ENCODE results near the gene NHLH1.
"Not testable (repeated sequence)": the region's sequence is repeated elsewhere in the genome, so short reads cannot be mapped to it uniquely, and the experiment has no call there.

The NHLH1 gene

DNA sequence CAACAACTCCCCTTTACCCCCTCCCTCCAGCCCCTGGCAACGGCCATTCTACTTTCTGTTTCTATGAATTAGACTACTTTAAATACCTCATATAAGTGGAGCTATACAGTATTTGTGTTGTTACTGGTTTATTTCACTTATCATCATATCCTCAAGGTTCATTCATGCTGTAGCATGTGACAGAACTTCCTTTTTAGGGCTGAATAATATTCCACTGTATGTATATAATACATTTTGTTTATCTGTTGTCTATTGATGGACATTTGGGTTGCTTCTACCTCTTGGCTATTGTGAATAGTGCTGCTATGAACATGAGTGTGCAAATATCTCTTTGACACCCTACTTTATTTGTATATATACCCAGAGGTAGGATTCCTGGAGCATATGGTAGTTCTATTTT, 2.2 kb downstream of the NHLH1 start:
- no peaks in the 10 kb centered on the region for H3K36me3 ChIP-seq (ENCODE audit: control insufficient read depth in 1 of 2, insufficient read depth in 2 of 2, low read length in 2 of 2)
- H3K4me1 ChIP-seq (ENCODE audit: control insufficient read depth in 1 of 2, insufficient read depth in 2 of 2, low read length in 2 of 2): no peaks in the 10 kb centered on the region
- no peaks in the 10 kb centered on the region for H3K27me3 ChIP-seq (ENCODE audit: low read depth, low read length)
- H3K27ac ChIP-seq (ENCODE audit: low read length): no peak overlapping the region
- no peaks in the 10 kb centered on the region for H3K9me3 ChIP-seq (ENCODE audit: control insufficient read depth in 1 of 2, low read length in 2 of 2)
- H3K4me3 ChIP-seq (ENCODE audit: low read depth in 1 of 2, low read length in 2 of 2): no peak overlapping the region

DNA sequence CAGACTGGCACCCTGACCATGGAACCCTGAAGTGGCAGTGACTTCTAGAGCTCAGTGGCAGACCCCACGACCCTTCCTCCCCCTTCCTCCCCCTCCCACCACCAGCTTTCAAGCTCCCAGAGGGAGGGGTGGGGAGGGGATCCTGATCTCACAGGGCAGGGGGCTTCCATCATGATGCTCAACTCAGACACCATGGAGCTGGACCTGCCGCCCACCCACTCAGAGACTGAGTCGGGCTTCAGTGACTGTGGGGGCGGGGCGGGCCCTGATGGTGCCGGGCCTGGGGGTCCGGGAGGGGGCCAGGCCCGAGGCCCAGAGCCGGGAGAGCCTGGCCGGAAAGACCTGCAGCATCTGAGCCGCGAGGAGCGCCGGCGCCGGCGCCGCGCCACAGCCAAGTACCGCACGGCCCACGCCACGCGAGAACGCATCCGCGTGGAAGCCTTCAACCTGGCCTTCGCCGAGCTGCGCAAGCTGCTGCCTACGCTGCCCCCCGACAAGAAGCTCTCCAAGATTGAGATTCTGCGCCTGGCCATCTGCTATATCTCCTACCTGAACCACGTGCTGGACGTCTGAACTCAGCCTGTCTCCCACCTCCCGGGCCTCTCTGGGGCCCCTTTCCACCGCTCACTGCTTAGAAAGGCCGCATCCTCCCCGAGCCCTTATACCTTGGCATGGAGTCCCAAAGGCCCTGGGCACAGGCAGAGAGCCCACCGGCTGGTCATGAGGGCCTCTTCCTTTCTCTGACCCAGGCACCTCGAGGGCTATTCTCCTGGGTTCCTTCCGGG, 3.9 kb downstream of the NHLH1 start:
- Histone ChIP-seq H3K27ac (ENCODE audit: low read length) (no peak overlapping the region), H3K27me3 (ENCODE audit: low read depth, low read length) (no peaks in the 10 kb centered on the region), H3K4me3 (ENCODE audit: low read depth in 1 of 2, low read length in 2 of 2) (no peak overlapping the region), H3K9me3 (ENCODE audit: control insufficient read depth in 1 of 2, low read length in 2 of 2) (no peaks in the 10 kb centered on the region), H3K4me1 (ENCODE audit: control insufficient read depth in 1 of 2, insufficient read depth in 2 of 2, low read length in 2 of 2) (peaks cover 0 to 10% of the 10 kb centered on the region in 2 donors), H3K36me3 (ENCODE audit: control insufficient read depth in 1 of 2, insufficient read depth in 2 of 2, low read length in 2 of 2) (no peaks in the 10 kb centered on the region)

GRCh38 chr1:160371346-160371631, 4.4 kb downstream of the NHLH1 start:
- H3K27me3 ChIP-seq (ENCODE audit: low read depth, low read length): no peaks in the 10 kb centered on the region
- H3K27ac ChIP-seq (ENCODE audit: low read length): no peak overlapping the region
- no peak overlapping the region for H3K4me3 ChIP-seq (ENCODE audit: low read depth in 1 of 2, low read length in 2 of 2)
- H3K9me3 ChIP-seq (ENCODE audit: control insufficient read depth in 1 of 2, low read length in 2 of 2): no peaks in the 10 kb centered on the region
- peaks cover 4 to 15% of the 10 kb centered on the region in 2 donors for H3K4me1 ChIP-seq (ENCODE audit: control insufficient read depth in 1 of 2, insufficient read depth in 2 of 2, low read length in 2 of 2)
- H3K36me3 ChIP-seq (ENCODE audit: control insufficient read depth in 1 of 2, insufficient read depth in 2 of 2, low read length in 2 of 2): no peaks in the 10 kb centered on the region

DNA sequence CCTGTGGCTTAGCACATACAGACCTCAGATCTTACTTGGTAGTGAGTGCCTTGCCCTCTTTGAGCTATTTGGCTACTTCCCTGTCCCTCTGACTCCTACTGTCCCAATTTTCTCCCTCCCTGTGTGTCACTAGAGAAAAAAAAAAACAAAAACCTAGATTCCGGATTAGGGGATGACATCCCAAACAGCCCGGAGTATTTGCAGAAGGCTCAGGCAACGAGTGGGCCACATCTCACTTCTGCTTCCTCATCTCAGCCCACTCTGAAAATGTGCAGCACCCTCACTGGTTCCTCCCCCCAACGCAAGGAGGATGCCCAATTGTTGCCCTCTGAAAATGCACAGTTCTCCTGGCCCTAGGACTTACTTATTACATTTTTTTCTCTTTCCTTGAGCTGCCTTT, 4.9 kb downstream of the NHLH1 start:
- H3K27ac ChIP-seq (ENCODE audit: low read length): no peak overlapping the region
- no peaks in the 10 kb centered on the region for H3K36me3 ChIP-seq (ENCODE audit: control insufficient read depth in 1 of 2, insufficient read depth in 2 of 2, low read length in 2 of 2)
- no peak overlapping the region for H3K4me3 ChIP-seq (ENCODE audit: low read depth in 1 of 2, low read length in 2 of 2)
- peaks cover 5 to 18% of the 10 kb centered on the region in 2 donors for H3K4me1 ChIP-seq (ENCODE audit: control insufficient read depth in 1 of 2, insufficient read depth in 2 of 2, low read length in 2 of 2)
- no peaks in the 10 kb centered on the region for H3K27me3 ChIP-seq (ENCODE audit: low read depth, low read length)
- no peaks in the 10 kb centered on the region for H3K9me3 ChIP-seq (ENCODE audit: control insufficient read depth in 1 of 2, low read length in 2 of 2)

DNA sequence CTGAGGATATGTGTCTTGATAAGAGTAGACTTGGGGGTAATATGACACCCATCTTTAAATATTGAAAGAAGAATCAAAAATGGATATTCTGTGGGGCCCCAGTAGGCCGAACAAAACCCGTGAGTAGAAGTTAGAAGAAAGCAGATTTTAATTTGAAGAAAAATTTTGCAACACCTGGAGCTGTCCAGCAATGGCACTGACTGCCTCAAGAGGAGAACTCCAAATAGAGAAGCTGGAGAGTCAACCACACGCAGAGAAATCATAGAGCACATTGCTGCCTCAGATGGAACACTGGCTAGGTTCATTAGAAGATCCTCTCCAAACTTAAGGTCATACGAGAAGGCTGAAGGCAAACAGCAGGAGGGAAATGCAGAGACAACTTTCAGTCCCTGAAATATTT, 6.8 kb downstream of the NHLH1 start:
- Histone ChIP-seq H3K4me1 (ENCODE audit: control insufficient read depth in 1 of 2, insufficient read depth in 2 of 2, low read length in 2 of 2) (peaks cover 5 to 18% of the 10 kb centered on the region in 2 donors), H3K36me3 (ENCODE audit: control insufficient read depth in 1 of 2, insufficient read depth in 2 of 2, low read length in 2 of 2) (no peaks in the 10 kb centered on the region), H3K4me3 (ENCODE audit: low read depth in 1 of 2, low read length in 2 of 2) (no peak overlapping the region), H3K27me3 (ENCODE audit: low read depth, low read length) (no peaks in the 10 kb centered on the region), H3K9me3 (ENCODE audit: control insufficient read depth in 1 of 2, low read length in 2 of 2) (no peaks in the 10 kb centered on the region), H3K27ac (ENCODE audit: low read length) (no peak overlapping the region)

GRCh38 chr1:160374306-160375110, 7.6 kb downstream of the NHLH1 start:
- no peaks in the 10 kb centered on the region for H3K36me3 ChIP-seq (ENCODE audit: control insufficient read depth in 1 of 2, insufficient read depth in 2 of 2, low read length in 2 of 2)
- H3K27me3 ChIP-seq (ENCODE audit: low read depth, low read length): no peaks in the 10 kb centered on the region
- no peaks in the 10 kb centered on the region for H3K9me3 ChIP-seq (ENCODE audit: control insufficient read depth in 1 of 2, low read length in 2 of 2)
- peak overlapping the region; percentile 20 for H3K27ac ChIP-seq (ENCODE audit: low read length)
- peak overlapping the region in 1 of 2 donors; percentile 13 for H3K4me3 ChIP-seq (ENCODE audit: low read depth in 1 of 2, low read length in 2 of 2)
- H3K4me1 ChIP-seq (ENCODE audit: control insufficient read depth in 1 of 2, insufficient read depth in 2 of 2, low read length in 2 of 2): peaks cover 5 to 18% of the 10 kb centered on the region in 2 donors

GRCh38 chr1:160375788-160376524, 9.1 kb downstream of the NHLH1 start:
- Histone ChIP-seq H3K4me1 (ENCODE audit: control insufficient read depth in 1 of 2, insufficient read depth in 2 of 2, low read length in 2 of 2) (peaks cover 5 to 18% of the 10 kb centered on the region in 2 donors), H3K4me3 (ENCODE audit: low read depth in 1 of 2, low read length in 2 of 2) (no peak overlapping the region), H3K9me3 (ENCODE audit: control insufficient read depth in 1 of 2, low read length in 2 of 2) (no peaks in the 10 kb centered on the region), H3K27me3 (ENCODE audit: low read depth, low read length) (no peaks in the 10 kb centered on the region), H3K27ac (ENCODE audit: low read length) (peak overlapping the region; percentile 42), H3K36me3 (ENCODE audit: control insufficient read depth in 1 of 2, insufficient read depth in 2 of 2, low read length in 2 of 2) (no peaks in the 10 kb centered on the region)

DNA sequence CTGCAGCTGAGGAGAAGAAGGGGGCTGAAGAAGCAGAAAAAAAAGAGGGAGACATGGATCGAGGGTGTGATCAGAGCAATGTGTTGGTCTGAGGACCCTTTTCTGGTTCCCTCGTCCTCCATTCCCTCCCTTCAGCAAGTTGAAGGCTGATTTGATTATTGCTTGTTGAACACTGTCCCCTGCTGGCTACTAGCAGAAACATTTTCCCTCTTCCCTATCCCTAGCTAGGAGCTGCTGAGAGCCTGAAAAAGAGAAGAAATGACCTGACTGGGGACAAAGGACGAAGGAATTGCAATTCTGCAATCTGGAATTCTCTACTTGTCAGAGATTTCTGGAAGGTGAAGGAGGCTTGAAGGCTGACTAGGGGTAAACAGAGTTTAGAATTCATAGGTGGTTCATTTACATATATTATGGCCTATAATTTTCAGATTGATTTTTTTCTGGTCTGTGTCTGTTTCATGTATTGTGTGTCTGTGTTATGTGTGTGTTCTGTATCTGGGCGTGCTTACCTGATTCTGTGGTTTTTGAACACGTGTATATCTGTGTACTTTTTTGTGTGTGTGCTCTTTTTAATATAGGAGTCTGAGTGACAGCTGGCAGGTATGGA, 9.8 kb downstream of the NHLH1 start:
- Histone ChIP-seq H3K4me1 (ENCODE audit: control insufficient read depth in 1 of 2, insufficient read depth in 2 of 2, low read length in 2 of 2) (peaks cover 5 to 18% of the 10 kb centered on the region in 2 donors), H3K4me3 (ENCODE audit: low read depth in 1 of 2, low read length in 2 of 2) (no peak overlapping the region), H3K36me3 (ENCODE audit: control insufficient read depth in 1 of 2, insufficient read depth in 2 of 2, low read length in 2 of 2) (no peaks in the 10 kb centered on the region), H3K27ac (ENCODE audit: low read length) (no peak overlapping the region), H3K9me3 (ENCODE audit: control insufficient read depth in 1 of 2, low read length in 2 of 2) (no peaks in the 10 kb centered on the region), H3K27me3 (ENCODE audit: low read depth, low read length) (no peaks in the 10 kb centered on the region)

DNA sequence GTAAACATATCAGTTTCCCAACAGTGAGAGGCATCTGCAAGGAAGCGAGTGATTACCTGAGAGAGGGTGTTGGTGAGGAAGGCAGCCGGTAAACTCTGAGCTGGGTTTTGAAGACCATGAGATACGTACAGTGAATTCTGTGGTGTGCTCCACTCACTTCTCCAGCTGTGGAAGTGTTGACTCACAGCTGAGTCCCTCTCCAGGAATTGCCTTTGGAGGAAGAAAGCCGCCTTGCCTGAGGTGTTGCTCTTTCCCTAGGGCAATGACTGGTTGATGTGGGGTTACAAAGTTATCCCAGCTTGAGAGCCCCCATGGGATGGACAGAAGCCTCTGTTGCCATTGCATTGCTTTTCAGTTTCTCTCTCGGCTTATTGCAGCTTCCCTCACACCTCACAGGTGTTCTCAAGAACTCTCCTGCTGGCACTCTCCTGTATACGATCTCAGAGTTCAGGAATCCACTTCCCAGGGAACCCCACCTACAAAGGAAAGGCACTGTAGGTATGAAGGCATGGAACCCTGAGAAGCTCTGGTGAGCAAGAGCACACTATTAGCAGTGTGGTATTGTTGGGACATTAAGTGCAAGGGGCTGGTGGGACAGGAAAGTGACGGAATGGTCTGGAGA, 10.8 kb downstream of the NHLH1 start:
- Histone ChIP-seq H3K27ac (ENCODE audit: low read length) (no peak overlapping the region), H3K27me3 (ENCODE audit: low read depth, low read length) (no peaks in the 10 kb centered on the region), H3K4me3 (ENCODE audit: low read depth in 1 of 2, low read length in 2 of 2) (no peak overlapping the region), H3K9me3 (ENCODE audit: control insufficient read depth in 1 of 2, low read length in 2 of 2) (no peaks in the 10 kb centered on the region), H3K4me1 (ENCODE audit: control insufficient read depth in 1 of 2, insufficient read depth in 2 of 2, low read length in 2 of 2) (peaks cover 5 to 18% of the 10 kb centered on the region in 2 donors), H3K36me3 (ENCODE audit: control insufficient read depth in 1 of 2, insufficient read depth in 2 of 2, low read length in 2 of 2) (no peaks in the 10 kb centered on the region)

DNA sequence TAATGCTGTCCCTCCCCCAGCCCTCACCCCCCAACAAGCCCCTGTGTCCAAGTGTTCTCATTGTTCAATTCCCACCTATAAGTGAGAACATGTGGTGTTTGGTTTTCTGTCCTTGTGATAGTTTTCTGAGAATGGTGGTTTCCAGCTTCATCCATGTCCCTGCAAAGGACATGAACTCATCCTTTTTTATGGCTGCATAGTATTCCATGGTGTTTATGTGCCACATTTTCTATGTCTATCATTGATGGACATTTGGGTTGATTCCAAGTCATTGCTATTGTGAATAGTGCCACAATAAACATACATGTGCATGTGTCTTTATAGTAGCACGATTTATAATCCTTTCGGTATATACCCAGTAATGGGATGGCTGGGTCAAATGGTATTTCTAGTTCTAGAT, 17.9 kb downstream of the NHLH1 start:
- H3K27ac ChIP-seq (ENCODE audit: low read length); H3K27me3 ChIP-seq (ENCODE audit: low read depth, low read length); H3K36me3 ChIP-seq (ENCODE audit: control insufficient read depth in 1 of 2, insufficient read depth in 2 of 2, low read length in 2 of 2); H3K4me3 ChIP-seq (ENCODE audit: low read depth in 1 of 2, low read length in 2 of 2); H3K4me1 ChIP-seq (ENCODE audit: control insufficient read depth in 1 of 2, insufficient read depth in 2 of 2, low read length in 2 of 2); H3K9me3 ChIP-seq (ENCODE audit: control insufficient read depth in 1 of 2, low read length in 2 of 2): not testable (repeated sequence)

DNA sequence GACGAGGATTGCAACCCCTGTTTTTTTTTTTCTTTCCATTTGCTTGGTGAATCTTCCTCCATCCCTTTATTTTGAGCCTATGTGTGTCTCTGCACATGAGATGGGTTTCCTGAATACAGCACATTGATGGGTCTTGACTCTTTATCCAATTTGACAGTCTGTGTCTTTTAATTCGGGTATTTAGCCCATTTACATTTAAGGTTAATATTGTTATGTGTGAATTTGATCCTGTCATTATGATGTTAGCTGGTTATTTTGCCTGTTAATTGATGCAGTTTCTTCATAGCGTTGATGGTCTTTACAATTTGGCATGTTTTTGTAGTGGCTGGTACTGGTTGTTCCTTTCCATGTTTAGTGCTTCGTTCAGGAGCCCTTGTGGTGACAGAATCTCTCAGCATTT, 21.5 kb downstream of the NHLH1 start:
- not testable (repeated sequence) for H3K27ac ChIP-seq (ENCODE audit: low read length); H3K4me3 ChIP-seq (ENCODE audit: low read depth in 1 of 2, low read length in 2 of 2); H3K27me3 ChIP-seq (ENCODE audit: low read depth, low read length); H3K36me3 ChIP-seq (ENCODE audit: control insufficient read depth in 1 of 2, insufficient read depth in 2 of 2, low read length in 2 of 2); H3K4me1 ChIP-seq (ENCODE audit: control insufficient read depth in 1 of 2, insufficient read depth in 2 of 2, low read length in 2 of 2); H3K9me3 ChIP-seq (ENCODE audit: control insufficient read depth in 1 of 2, low read length in 2 of 2)
